SK-N-SH (cell line): ENCODE data around the gene ACYP2.

Source experiments
- CHD2 ChIP-seq: fragments of 150-350 bp; IDR thresholded peaks from 2 replicates; pipeline ENCODE4 v1.6.1; 2018; ENCODE audit warnings: low read length; ENCODE audit not compliant: partially characterized antibody
- EP300 ChIP-seq, 2 experiments: IDR thresholded peaks; 2 replicates each; pipeline versions ENCODE4 v1.4.0 to v1.6.1; 2012; ENCODE audit warnings: borderline replicate concordance in 1 of 2, low read depth in 1 of 2, low read length in 1 of 2
- EZH2phosphoT487 ChIP-seq: fragments of 200-600 bp; sonication (generic); IDR thresholded peaks from 2 replicates; pipeline ENCODE4 v1.6.1; 2017; ENCODE audit warnings: low read depth, mixed run types, mild to moderate bottlenecking, antibody characterized with exemption, moderate library complexity, borderline replicate concordance
- GABPA ChIP-seq: IDR thresholded peaks from 2 replicates; pipeline ENCODE4 v1.4.0; 2012; ENCODE audit warnings: low read depth, mild to moderate bottlenecking
- JUND ChIP-seq: IDR thresholded peaks from 2 replicates; pipeline ENCODE4 v1.4.0; 2012
- RCOR1 ChIP-seq: fragments of 150-350 bp; IDR thresholded peaks from 2 replicates; pipeline ENCODE4 v1.6.1; 2017; ENCODE audit warnings: antibody characterized with exemption, low read length
- RFX5 ChIP-seq: IDR thresholded peaks from 2 replicates; pipeline ENCODE4 v1.6.1; 2012; ENCODE audit warnings: mild to moderate bottlenecking, improper control_type of control experiment, low read length
- TCF12 ChIP-seq: IDR thresholded peaks from 2 replicates; pipeline ENCODE4 v1.4.0; 2012
- YY1 ChIP-seq: IDR thresholded peaks from 2 replicates; pipeline ENCODE4 v1.4.0; 2012; ENCODE audit warnings: low read depth, mild to moderate bottlenecking
- TF ChIP-seq, protein P1 (sequence below): IDR thresholded peaks from 2 replicates; pipeline ENCODE4 v1.6.1; 2012; ENCODE audit warnings: mild to moderate bottlenecking, low read depth, low read length, moderate library complexity
- TF ChIP-seq, protein P2 (sequence below): fragments of 200-600 bp; sonication (generic); IDR thresholded peaks from 2 replicates; pipeline ENCODE4 v1.6.1; 2017; ENCODE audit warnings: antibody characterized with exemption, mild to moderate bottlenecking, moderate library complexity
- TF ChIP-seq, protein P3 (sequence below): IDR thresholded peaks from 2 replicates; pipeline ENCODE4 v1.4.0; 2012; ENCODE audit warnings: low read depth, borderline replicate concordance
- TF ChIP-seq, protein P4 (sequence below): IDR thresholded peaks from 2 replicates; pipeline ENCODE4 v1.4.0; 2012; ENCODE audit warnings: low read depth, borderline replicate concordance

DNA sequence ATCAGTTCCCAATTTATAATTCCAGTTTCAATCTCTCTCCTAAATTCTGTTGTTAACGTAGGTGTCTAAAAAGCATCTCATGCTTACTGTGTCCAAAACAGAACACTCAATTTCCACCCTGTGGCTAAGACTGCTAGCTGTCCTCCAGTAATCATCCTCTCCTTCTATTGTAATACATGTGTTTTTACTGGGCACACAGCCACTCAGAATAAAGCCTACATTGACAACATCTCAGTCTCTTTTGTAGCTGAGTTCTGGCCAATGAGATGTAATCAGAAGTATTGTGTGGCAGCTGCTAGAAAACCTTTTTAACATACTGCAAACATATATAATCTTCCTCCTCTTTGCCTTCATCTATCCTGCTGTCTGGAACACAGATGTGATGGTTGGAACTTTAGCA lies 170.0 kb downstream of the ACYP2 start:
- TF ChIP-seq, protein P1, sequence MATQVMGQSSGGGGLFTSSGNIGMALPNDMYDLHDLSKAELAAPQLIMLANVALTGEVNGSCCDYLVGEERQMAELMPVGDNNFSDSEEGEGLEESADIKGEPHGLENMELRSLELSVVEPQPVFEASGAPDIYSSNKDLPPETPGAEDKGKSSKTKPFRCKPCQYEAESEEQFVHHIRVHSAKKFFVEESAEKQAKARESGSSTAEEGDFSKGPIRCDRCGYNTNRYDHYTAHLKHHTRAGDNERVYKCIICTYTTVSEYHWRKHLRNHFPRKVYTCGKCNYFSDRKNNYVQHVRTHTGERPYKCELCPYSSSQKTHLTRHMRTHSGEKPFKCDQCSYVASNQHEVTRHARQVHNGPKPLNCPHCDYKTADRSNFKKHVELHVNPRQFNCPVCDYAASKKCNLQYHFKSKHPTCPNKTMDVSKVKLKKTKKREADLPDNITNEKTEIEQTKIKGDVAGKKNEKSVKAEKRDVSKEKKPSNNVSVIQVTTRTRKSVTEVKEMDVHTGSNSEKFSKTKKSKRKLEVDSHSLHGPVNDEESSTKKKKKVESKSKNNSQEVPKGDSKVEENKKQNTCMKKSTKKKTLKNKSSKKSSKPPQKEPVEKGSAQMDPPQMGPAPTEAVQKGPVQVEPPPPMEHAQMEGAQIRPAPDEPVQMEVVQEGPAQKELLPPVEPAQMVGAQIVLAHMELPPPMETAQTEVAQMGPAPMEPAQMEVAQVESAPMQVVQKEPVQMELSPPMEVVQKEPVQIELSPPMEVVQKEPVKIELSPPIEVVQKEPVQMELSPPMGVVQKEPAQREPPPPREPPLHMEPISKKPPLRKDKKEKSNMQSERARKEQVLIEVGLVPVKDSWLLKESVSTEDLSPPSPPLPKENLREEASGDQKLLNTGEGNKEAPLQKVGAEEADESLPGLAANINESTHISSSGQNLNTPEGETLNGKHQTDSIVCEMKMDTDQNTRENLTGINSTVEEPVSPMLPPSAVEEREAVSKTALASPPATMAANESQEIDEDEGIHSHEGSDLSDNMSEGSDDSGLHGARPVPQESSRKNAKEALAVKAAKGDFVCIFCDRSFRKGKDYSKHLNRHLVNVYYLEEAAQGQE: no peak
- TF ChIP-seq, protein P2, sequence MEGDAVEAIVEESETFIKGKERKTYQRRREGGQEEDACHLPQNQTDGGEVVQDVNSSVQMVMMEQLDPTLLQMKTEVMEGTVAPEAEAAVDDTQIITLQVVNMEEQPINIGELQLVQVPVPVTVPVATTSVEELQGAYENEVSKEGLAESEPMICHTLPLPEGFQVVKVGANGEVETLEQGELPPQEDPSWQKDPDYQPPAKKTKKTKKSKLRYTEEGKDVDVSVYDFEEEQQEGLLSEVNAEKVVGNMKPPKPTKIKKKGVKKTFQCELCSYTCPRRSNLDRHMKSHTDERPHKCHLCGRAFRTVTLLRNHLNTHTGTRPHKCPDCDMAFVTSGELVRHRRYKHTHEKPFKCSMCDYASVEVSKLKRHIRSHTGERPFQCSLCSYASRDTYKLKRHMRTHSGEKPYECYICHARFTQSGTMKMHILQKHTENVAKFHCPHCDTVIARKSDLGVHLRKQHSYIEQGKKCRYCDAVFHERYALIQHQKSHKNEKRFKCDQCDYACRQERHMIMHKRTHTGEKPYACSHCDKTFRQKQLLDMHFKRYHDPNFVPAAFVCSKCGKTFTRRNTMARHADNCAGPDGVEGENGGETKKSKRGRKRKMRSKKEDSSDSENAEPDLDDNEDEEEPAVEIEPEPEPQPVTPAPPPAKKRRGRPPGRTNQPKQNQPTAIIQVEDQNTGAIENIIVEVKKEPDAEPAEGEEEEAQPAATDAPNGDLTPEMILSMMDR: no peak
- TF ChIP-seq, protein P3, sequence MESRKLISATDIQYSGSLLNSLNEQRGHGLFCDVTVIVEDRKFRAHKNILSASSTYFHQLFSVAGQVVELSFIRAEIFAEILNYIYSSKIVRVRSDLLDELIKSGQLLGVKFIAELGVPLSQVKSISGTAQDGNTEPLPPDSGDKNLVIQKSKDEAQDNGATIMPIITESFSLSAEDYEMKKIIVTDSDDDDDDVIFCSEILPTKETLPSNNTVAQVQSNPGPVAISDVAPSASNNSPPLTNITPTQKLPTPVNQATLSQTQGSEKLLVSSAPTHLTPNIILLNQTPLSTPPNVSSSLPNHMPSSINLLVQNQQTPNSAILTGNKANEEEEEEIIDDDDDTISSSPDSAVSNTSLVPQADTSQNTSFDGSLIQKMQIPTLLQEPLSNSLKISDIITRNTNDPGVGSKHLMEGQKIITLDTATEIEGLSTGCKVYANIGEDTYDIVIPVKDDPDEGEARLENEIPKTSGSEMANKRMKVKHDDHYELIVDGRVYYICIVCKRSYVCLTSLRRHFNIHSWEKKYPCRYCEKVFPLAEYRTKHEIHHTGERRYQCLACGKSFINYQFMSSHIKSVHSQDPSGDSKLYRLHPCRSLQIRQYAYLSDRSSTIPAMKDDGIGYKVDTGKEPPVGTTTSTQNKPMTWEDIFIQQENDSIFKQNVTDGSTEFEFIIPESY: no peak
- TF ChIP-seq YY1: no peak
- no peak for TF ChIP-seq CHD2
- no peak for TF ChIP-seq EP300 (IDR thresholded peaks at IDR 0.05; ENCODE audit: borderline replicate concordance in 1 of 2, low read depth in 1 of 2, low read length in 1 of 2)
- TF ChIP-seq, protein P4, sequence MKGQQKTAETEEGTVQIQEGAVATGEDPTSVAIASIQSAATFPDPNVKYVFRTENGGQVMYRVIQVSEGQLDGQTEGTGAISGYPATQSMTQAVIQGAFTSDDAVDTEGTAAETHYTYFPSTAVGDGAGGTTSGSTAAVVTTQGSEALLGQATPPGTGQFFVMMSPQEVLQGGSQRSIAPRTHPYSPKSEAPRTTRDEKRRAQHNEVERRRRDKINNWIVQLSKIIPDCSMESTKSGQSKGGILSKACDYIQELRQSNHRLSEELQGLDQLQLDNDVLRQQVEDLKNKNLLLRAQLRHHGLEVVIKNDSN: no peak
- no peak for TF ChIP-seq GABPA
- no peak for TF ChIP-seq JUND
- TF ChIP-seq RCOR1: no peak
- no peak for TF ChIP-seq RFX5
- no peak for TF ChIP-seq TCF12
- TF ChIP-seq EZH2phosphoT487: no peak
